Cardiac muscle cell (in vitro differentiated cells and primary cell): Measurements from ENCODE around the gene TMTC2. TPM values are rescaled to one million over a fixed set of nuclear protein-coding genes. Genes with fewer than 3 reads are reported as not detected.
A peak's percentile ranks its signal among the peaks of the same experiment; 100 is the strongest.

ENCODE experiments used
- DNase-seq, 2 donors: peaks; one replicate each; pipeline versions ENCODE4 v3.0.0 to v3.0.0-alpha.2; 2010 to 2017; ENCODE audit warnings: low read depth in 1 of 2, low spot score in 1 of 2
- H3K27ac ChIP-seq: fragments of 200-600 bp; sonication (generic); 2 replicates; pipeline ENCODE4 v1.5.1; 2016
- H3K27me3 ChIP-seq: fragments of 200-600 bp; sonication (generic); 2 replicates; pipeline ENCODE4 v1.6.0; 2016; ENCODE audit warnings: control low read depth
- H3K36me3 ChIP-seq: fragments of 200-600 bp; sonication (generic); 2 replicates; pipeline ENCODE4 v1.5.1; 2016; ENCODE audit warnings: control low read depth
- H3K4me1 ChIP-seq: fragments of 200-600 bp; sonication (generic); 2 replicates; pipeline ENCODE4 v1.8.1; 2017; ENCODE audit warnings: low read depth, mild to moderate bottlenecking, mixed run types
- H3K4me3 ChIP-seq: fragments of 200-600 bp; sonication (generic); 2 replicates; pipeline ENCODE4 v1.5.1; 2016; ENCODE audit warnings: mild to moderate bottlenecking
- H3K9me3 ChIP-seq: fragments of 200-600 bp; sonication (generic); 2 replicates; pipeline ENCODE4 v1.5.1; 2017; ENCODE audit warnings: low read depth, mild to moderate bottlenecking, control low read depth
- polyA plus RNA-seq: library from polyadenylated mRNA; unstranded; fragments of >200 nt; fragmentation: Nextera tagmentation; extraction: Ambion mirVana; gene quantifications from 2 replicates; pipeline ENCODE4 v1.2.1, GENCODE V29; 2016
- total RNA-seq: library from RNA; depleted of rRNA; stranded (reverse); fragments of >200 nt; gene quantifications from 2 replicates; pipeline ENCODE4 v1.2.3, GENCODE V29; 2016
- TF ChIP-seq, protein P1 (sequence below): IDR thresholded peaks from 2 replicates; pipeline ENCODE4 v1.5.1; 2012; ENCODE audit warnings: low read depth, mild to moderate bottlenecking, low read length

TMTC2 gene
- total and polyA plus RNA-seq, 2 experiments from 2014 or later = 0.89 to 10.8 TPM

DNA sequence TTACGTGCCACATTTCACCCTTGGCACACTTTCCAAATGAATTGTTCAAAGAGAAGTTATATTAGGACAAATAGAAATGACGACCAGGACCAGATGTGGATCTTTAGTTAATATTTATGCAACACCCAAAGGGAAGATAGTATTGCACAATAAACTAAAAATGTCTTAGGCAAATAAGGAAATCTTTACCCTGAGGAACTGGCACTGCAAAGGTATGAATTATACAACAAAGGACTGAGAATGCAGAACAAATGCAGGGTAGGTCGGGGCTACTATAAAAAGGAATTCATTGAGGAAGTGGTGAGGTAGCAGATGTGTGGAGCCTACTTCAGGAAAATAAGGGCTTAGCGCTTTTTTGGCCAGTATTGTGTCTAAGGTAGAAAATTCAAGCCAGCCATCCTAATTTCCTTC, 3.9 kb upstream of the TMTC2 start:
- no peak overlapping the region for H3K27ac ChIP-seq

DNA sequence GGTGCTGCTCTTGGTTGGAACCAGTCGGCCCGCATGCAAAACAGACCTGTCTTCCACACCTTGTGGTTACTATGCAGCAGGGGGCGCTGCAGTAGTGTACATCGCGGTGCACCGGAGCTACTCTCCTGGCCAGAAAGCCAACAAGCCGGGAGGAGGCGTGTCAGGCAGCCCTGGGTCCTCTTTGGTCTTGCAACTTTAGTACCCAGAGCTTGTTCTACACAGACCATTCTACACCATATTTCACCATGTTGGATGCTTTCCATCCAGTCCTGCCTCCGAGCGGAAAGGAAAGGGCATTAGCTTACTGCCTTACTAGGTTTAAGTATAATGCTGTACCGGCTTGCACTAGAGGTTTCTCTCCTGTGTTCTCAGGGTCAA, 927 bp upstream of the TMTC2 start:
- Histone ChIP-seq H3K4me3 (peak overlapping the region; percentile 85), H3K27me3 (no peaks in the 10 kb centered on the region), H3K27ac (peak overlapping the region; percentile 50), H3K9me3 (no peaks in the 10 kb centered on the region), H3K4me1 (peaks cover 20% of the 10 kb centered on the region), H3K36me3 (no peaks in the 10 kb centered on the region)
- DNase-seq = peak; percentile 98
- TF ChIP-seq, protein P1, sequence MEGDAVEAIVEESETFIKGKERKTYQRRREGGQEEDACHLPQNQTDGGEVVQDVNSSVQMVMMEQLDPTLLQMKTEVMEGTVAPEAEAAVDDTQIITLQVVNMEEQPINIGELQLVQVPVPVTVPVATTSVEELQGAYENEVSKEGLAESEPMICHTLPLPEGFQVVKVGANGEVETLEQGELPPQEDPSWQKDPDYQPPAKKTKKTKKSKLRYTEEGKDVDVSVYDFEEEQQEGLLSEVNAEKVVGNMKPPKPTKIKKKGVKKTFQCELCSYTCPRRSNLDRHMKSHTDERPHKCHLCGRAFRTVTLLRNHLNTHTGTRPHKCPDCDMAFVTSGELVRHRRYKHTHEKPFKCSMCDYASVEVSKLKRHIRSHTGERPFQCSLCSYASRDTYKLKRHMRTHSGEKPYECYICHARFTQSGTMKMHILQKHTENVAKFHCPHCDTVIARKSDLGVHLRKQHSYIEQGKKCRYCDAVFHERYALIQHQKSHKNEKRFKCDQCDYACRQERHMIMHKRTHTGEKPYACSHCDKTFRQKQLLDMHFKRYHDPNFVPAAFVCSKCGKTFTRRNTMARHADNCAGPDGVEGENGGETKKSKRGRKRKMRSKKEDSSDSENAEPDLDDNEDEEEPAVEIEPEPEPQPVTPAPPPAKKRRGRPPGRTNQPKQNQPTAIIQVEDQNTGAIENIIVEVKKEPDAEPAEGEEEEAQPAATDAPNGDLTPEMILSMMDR = peak; percentile 86

More for the DNA sequence above, 3.9 kb upstream of the TMTC2 start:
- TF ChIP-seq, protein P1 = no peak
- H3K36me3 ChIP-seq = no peaks in the 10 kb centered on the region
- no peak for DNase-seq
- H3K9me3 ChIP-seq = no peaks in the 10 kb centered on the region
- no peaks in the 10 kb centered on the region for H3K4me1 ChIP-seq
- H3K4me3 ChIP-seq = no peak overlapping the region
- no peaks in the 10 kb centered on the region for H3K27me3 ChIP-seq

DNA sequence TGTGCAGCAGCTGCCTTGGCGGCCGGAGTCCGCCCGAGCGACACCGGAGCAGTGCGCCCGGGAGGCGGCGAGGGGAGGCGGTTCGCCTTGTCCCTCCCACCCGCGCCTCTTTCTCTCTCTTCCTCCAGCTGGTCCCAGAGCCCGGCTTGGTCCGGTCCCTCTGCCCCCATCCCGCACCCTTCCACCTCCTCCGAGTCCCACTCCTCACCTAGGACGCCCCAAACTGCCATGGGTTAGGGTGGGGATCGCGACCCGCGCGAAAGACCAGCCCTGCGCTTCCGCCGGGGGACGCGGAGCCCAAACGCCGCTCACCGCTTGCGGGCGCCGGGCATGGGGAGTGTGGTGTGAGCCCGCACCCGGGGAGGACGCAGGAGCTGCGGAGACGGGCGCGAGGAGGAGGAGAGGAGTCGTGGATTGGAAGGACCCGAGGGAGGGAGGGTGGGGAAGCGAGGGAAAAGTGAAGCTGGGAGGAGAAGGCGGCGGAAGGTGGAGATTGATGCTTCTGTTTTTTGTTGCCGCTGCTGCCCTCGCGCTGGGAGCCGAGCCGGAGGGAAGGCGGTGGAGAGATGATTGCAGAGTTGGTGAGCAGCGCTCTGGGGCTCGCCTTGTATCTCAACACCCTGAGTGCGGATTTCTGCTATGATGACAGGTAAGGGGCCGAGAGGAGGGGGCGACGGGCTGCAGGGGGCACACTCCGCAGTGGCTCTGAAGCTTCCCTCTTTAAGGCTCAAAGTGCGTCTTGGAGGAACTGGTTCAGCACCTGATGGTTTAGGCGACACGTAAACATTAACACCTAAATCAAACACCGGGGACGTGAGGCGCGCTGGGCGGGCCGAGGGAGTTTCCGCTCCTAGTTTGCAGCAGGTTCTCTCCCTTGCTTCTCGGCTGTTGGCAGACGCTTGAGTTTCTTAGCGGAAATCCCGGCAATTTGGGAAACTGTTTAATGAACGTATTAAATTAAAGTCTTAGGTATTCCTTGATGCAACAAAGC, 610 bp downstream of the TMTC2 start:
- TF ChIP-seq, protein P1 = no peak
- peaks cover 20% of the 10 kb centered on the region for H3K4me1 ChIP-seq
- H3K4me3 ChIP-seq = peak overlapping the region; percentile 85
- peak overlapping the region; percentile 18 for H3K27ac ChIP-seq
- no peaks in the 10 kb centered on the region for H3K9me3 ChIP-seq
- peak; percentile 41 to 73 for DNase-seq
- H3K27me3 ChIP-seq = no peaks in the 10 kb centered on the region
- no peaks in the 10 kb centered on the region for H3K36me3 ChIP-seq

DNA sequence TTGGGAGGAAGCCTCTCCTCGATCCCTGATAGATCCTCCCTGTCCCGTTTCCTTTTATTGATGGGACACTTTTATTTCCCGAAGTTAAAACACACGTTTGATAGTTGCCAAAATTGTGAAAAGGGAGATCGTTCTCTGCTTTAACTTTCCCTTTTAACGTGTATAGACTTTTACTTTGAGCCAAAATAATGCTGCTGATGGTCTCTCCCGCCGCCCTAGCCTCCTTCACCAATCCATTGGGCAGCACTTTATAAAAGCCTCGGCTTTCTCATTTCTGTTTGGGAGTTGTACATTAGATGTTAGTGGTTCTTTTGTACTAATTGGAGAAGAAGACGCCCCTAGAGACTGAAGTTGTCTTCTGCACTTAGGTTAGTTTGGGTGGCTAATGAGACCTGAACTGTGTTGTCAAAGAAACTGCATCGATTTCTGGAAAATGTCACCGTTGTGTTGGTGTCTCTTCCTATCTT, 1.4 kb downstream of the TMTC2 start:
- H3K36me3 ChIP-seq = no peaks in the 10 kb centered on the region
- no peaks in the 10 kb centered on the region for H3K9me3 ChIP-seq
- no peak overlapping the region for H3K27ac ChIP-seq
- TF ChIP-seq, protein P1 = peak; percentile 26
- peak overlapping the region; percentile 85 for H3K4me3 ChIP-seq
- peaks cover 24% of the 10 kb centered on the region for H3K4me1 ChIP-seq
- DNase-seq = peak in 1 of 2 donors; percentile 29
- no peaks in the 10 kb centered on the region for H3K27me3 ChIP-seq

DNA sequence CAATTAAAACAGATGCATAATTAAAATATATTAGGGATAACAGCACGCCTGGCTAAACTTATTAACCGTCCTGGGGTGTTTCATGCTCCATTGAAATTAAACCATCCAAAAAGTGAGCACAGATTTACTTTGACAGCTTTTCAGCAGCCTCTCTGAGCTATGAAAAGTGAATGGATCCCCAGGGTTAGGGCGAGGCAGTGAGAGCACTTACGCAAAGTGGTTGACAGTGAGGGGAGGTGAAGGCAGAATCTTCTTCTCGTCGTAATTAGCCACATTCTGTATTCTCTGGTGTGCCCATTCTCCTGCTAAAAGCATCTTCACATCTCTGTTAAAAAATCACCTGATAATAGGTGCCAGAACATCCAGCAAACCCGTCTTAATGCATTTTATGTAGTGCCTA, 1.9 kb downstream of the TMTC2 start:
- TF ChIP-seq, protein P1 = no peak
- Histone ChIP-seq H3K4me3 (peak overlapping the region; percentile 85), H3K36me3 (no peaks in the 10 kb centered on the region), H3K27ac (no peak overlapping the region), H3K4me1 (peaks cover 24% of the 10 kb centered on the region), H3K9me3 (no peaks in the 10 kb centered on the region), H3K27me3 (no peaks in the 10 kb centered on the region)
- no peak for DNase-seq
